ENCODE data around the gene APOBR.
"Not testable (repeated sequence)": the region's sequence is repeated elsewhere in the genome, so short reads cannot be mapped to it uniquely, and the experiment has no call there.

The APOBR gene

GRCh38 chr16:28537964-28538732, 43.7 kb downstream of the APOBR start:
- ChIA-PET CTCF (no interaction called here), POLR2A (no interaction called here)
- DNase-seq (ENCODE audit: extremely low spot score): no peak
- TF ChIP-seq CTCF (IDR thresholded peaks at IDR 0.05; ENCODE audit: control extremely low read depth, extremely low read depth, low read depth, missing control alignments): no peak

DNA sequence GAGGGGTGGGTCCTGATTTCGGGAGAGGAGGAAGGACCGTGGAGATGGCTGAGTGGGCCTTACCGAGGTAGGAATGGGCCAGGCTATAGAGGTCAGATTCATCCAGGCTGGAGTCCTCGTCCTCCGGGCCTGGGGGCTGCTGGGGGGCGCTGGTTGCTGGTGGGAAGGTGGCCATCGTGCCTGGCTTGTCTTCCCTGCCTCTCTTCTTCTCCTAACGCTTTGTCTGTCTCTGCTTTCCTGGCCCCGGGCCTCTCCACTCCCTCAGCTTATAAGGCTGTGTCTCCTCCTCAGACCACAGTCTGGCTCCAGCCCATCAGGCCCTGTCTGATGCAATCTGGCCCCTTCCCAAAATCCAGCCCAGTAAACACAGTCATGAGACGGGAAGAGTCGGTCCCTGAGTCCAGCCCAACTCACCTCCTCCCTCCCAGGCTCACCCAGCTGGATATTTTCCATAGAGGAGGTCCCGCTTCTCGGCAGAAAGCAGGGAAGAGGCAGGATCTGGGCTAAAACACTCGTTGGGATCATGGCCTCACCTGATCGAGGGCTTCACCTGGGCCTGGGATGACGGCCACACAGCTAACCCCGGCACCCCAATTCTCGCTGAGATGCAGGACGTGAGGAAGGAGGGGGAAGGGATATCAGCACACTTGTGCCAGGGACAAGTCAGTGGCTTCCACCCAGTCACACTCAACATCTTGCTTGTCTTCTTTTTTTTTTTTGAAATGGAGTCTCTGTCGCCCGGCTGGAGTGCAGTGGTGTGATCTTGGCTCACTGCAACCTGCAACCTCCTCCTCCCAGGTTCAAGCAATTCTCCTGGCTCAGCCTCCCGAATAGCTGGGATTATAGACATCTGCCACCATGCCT, 44.5 kb downstream of the APOBR start, which contains the start of gene NUPR1:
TSS of gene NUPR1 (minus strand) at position 242 of the 864 bp plus-strand sequence. CDS start at position 175, 67 bp downstream.
- no peak for DNase-seq (ENCODE audit: extremely low spot score)
- ChIA-PET CTCF (no interaction called here), POLR2A (no interaction called here)
- no peak for TF ChIP-seq CTCF (IDR thresholded peaks at IDR 0.05; ENCODE audit: control extremely low read depth, extremely low read depth, low read depth, missing control alignments)

- ChIA-PET CTCF (interaction anchor here (0.5 kb wide), 1 partner anchor 8 kb away, joined by 3 read pairs; no protein-coding TSS in a partner anchor), POLR2A (no interaction called here)
- no peak for TF ChIP-seq CTCF (IDR thresholded peaks at IDR 0.05; ENCODE audit: control extremely low read depth, extremely low read depth, low read depth, missing control alignments)
- no peak for DNase-seq (ENCODE audit: extremely low spot score)
Observed at GRCh38 chr16:28540346-28540745, 45.9 kb downstream of the APOBR start.

DNA sequence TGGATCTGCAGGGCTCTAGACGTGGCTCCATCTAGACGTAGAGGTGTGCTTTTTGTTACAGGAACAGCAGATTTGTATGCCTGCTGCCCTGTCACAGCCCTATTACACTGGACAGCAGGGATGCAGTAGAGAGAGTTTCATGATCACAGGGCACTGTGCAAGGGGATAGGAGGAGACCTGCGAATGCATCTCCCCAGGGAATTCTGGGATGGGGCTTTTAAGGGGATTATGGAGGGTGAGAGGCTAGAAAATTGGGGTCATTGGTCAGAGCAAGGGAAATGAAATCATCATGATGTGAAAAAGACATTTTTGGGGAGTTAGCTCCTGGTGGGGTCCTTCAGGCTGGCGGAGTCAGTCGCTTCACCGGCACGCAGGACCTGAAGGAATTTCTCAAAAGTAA, 48.2 kb downstream of the APOBR start:
- ChIA-PET CTCF (no interaction called here), POLR2A (no interaction called here)
- TF ChIP-seq CTCF (IDR thresholded peaks at IDR 0.05; ENCODE audit: control extremely low read depth, extremely low read depth, low read depth, missing control alignments): no peak
- no peak for DNase-seq (ENCODE audit: extremely low spot score)

GRCh38 chr16:28543072-28543471, 48.6 kb downstream of the APOBR start:
- POLR2A ChIA-PET: no interaction called here
- CTCF ChIA-PET: no interaction called here
- DNase-seq (ENCODE audit: extremely low spot score): no peak
- no peak for TF ChIP-seq CTCF (IDR thresholded peaks at IDR 0.05; ENCODE audit: control extremely low read depth, extremely low read depth, low read depth, missing control alignments)

GRCh38 chr16:28544998-28545397, 50.6 kb downstream of the APOBR start:
- no peak for DNase-seq (ENCODE audit: extremely low spot score)
- ChIA-PET CTCF (no interaction called here), POLR2A (no interaction called here)
- no peak for TF ChIP-seq CTCF (IDR thresholded peaks at IDR 0.05; ENCODE audit: control extremely low read depth, extremely low read depth, low read depth, missing control alignments)

- POLR2A ChIA-PET, CTCF ChIA-PET: not testable (repeated sequence)
Observed at GRCh38 chr16:28545964-28546363, 51.5 kb downstream of the APOBR start.

More at GRCh38 chr16:28545964-28546363, 51.5 kb downstream of the APOBR start:
- not testable (repeated sequence) for DNase-seq (ENCODE audit: extremely low spot score)

Measured in GM10248 (cell line).